Calu3 (cell line): ENCODE data around the gene PGM3. TPM values are rescaled to one million over a fixed set of nuclear protein-coding genes. Genes with fewer than 3 reads are reported as not detected.
A peak's percentile ranks its signal among the peaks of the same experiment; 100 is the strongest.

ENCODE experiments used
- BruUV-seq: library from RNA; stranded (reverse); fragments of 400-500 nt; replicated peaks from 2 replicates; lab custom pipeline; 2021; lab: Mats Ljungman, UMichigan
- CTCF ChIA-PET: fragments of 300-600 bp; sonication (Branson Sonifier 250); formaldehyde crosslinking; loops from one replicate; lab custom pipeline; 2022; ENCODE audit warnings: antibody characterized with exemption; lab: Charles Lee
- DNase-seq: peaks from one replicate; pipeline ENCODE4 v3.0.0; 2022
- H3K27ac Mint-ChIP-seq: one replicate; pipeline ENCODE4 v1.8.0; 2022; ENCODE audit warnings: mixed read lengths; ENCODE audit not compliant: unreplicated experiment
- H3K27me3 Mint-ChIP-seq: one replicate; pipeline ENCODE4 v1.8.0; 2022; ENCODE audit warnings: mixed read lengths; ENCODE audit not compliant: unreplicated experiment
- H3K36me3 Mint-ChIP-seq: one replicate; pipeline ENCODE4 v1.8.0; 2022; ENCODE audit warnings: mild to moderate bottlenecking, moderate library complexity, mixed read lengths; ENCODE audit not compliant: insufficient read depth, unreplicated experiment
- H3K4me1 Mint-ChIP-seq: one replicate; pipeline ENCODE4 v1.8.0; 2022; ENCODE audit warnings: mild to moderate bottlenecking, low read depth, mixed read lengths; ENCODE audit not compliant: unreplicated experiment
- H3K4me3 Mint-ChIP-seq: one replicate; pipeline ENCODE4 v1.8.0; 2022; ENCODE audit warnings: mild to moderate bottlenecking, low read depth, moderate library complexity, mixed read lengths; ENCODE audit not compliant: unreplicated experiment
- H3K9me3 Mint-ChIP-seq: one replicate; pipeline ENCODE4 v1.8.0; 2022; ENCODE audit warnings: low read depth, mixed read lengths; ENCODE audit not compliant: unreplicated experiment
- CTCF ChIP-seq: fragments of 200-600 bp; IDR thresholded peaks from one replicate; pipeline ENCODE4 v1.8.0; 2022; ENCODE audit warnings: antibody characterized with exemption; ENCODE audit not compliant: unreplicated experiment
- intact Hi-C: fragments of 100-400 bp; cut with micrococcal nuclease; formaldehyde crosslinking; loops from one replicate; pipeline ENCODE4 v1.10.0; 2022; ENCODE audit not compliant: unreplicated experiment
- total RNA-seq: library from RNA; stranded (reverse); gene quantifications from 2 replicates; pipeline ENCODE4 v1.2.3, GENCODE V29; 2022

PGM3 gene
- total RNA-seq, 1 experiment from 2014 or later = 46.6 TPM

- peak; percentile 55 for DNase-seq
- Mint-ChIP-seq H3K9me3 (no peaks in the 10 kb centered on the region), H3K27me3 (no peaks in the 10 kb centered on the region), H3K4me3 (no peak overlapping the region), H3K4me1 (no peaks in the 10 kb centered on the region), H3K36me3 (no peaks in the 10 kb centered on the region), H3K27ac (no peak overlapping the region)
- BruUV-seq = no TSS peak
- intact Hi-C loops = loop anchor here (1.0 kb wide), 1 partner anchor 148 kb away; the partner anchor contains the start of gene DOP1A
- TF ChIP-seq CTCF = peak; percentile 65
- CTCF ChIA-PET = interaction anchor here (0.7 to 1.8 kb wide), 2 partner anchors 143 to 149 kb away, joined by 4 to 19 read pairs; partner anchors contain the start of genes DOP1A and UBE3D
Observed at GRCh38 chr6:83215131-83216047, 22.3 kb upstream of the PGM3 start.

DNA sequence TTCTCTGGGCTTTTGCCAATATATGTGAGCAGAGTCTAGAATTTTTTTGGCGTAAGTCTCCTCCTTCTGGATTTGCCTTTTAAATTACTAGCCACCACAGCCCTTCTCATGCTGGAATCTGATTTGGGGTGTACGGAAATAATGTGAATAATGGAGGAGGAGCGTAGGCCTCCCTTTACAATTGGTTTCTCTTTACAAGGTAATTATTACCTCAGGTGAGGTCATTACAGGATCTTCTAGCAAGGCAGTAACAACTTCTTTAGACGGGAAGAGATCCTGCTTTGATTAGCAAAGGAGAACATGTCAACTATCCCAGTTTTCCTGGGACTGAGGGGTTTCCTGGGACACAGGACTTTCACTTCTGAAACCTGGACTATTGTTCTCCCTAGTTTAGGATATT, 9.0 kb upstream of the PGM3 start:
- Mint-ChIP-seq H3K9me3 (no peaks in the 10 kb centered on the region), H3K4me3 (no peak overlapping the region), H3K27ac (no peak overlapping the region), H3K36me3 (no peaks in the 10 kb centered on the region), H3K27me3 (no peaks in the 10 kb centered on the region), H3K4me1 (peaks cover 12% of the 10 kb centered on the region)
- CTCF ChIA-PET = no interaction called here
- no TSS peak for BruUV-seq
- no peak for TF ChIP-seq CTCF
- intact Hi-C loops = no loop called here
- DNase-seq = no peak

DNA sequence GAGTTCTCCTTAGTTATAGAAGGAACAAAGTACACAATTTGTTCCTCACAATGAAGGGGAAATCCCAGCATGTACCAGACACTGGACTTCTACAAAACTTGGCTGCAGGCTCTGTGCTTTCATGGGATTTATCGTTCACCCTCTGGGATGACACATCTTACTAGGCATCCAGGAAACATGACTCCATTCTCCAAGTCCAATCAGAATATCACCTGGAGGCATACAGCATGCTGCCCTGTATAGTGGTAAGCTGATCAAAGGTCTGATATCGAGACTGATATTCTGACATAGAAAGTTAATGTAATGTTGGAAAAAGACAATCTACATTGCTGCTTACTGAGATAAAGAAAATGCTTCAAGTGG, 6.8 kb upstream of the PGM3 start:
- H3K4me3 Mint-ChIP-seq = no peak overlapping the region
- no peaks in the 10 kb centered on the region for H3K36me3 Mint-ChIP-seq
- DNase-seq = peak; percentile 26
- H3K9me3 Mint-ChIP-seq = no peaks in the 10 kb centered on the region
- H3K4me1 Mint-ChIP-seq = peaks cover 12% of the 10 kb centered on the region
- H3K27ac Mint-ChIP-seq = no peak overlapping the region
- BruUV-seq = no TSS peak
- intact Hi-C loops = no loop called here
- no peaks in the 10 kb centered on the region for H3K27me3 Mint-ChIP-seq
- no peak for TF ChIP-seq CTCF
- CTCF ChIA-PET = interaction anchor here (0.9 kb wide), 1 partner anchor 132 kb away, joined by 3 read pairs; the partner anchor contains the start of gene DOP1A

DNA sequence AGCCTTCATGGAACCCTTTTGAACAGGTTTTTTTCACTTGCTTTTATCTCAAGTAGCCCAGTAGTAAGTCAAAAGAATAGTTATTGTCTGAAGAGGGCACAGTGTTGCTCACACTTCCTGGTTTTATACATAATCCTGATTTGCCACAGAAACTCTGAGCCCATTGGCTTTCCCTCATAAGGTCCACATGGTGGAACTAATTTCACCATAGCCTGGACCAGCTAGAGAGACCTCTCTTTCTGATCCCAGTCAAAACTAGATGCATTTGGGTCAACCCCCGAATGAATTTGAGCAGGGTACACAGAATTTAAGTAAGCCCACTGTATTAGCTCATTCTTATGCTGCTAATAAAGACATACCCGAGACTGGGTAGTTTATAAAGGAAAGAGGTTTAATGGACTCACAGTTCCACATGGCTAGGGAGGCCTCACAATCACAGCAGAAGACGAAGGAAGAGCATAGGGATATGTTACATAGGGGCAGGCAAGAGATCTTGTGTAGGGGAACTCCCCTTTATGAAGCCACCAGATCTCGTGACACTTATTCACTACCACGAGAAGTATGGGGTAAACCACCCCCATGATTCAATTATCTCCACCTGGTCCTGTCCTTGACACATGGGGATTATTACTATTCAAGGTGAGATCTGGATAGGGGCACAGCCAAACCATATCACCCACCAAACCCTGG, 6.3 kb upstream of the PGM3 start:
- no TSS peak for BruUV-seq
- H3K4me3 Mint-ChIP-seq = no peak overlapping the region
- no peak for TF ChIP-seq CTCF
- no peak overlapping the region for H3K27ac Mint-ChIP-seq
- peaks cover 12% of the 10 kb centered on the region for H3K4me1 Mint-ChIP-seq
- intact Hi-C loops = no loop called here
- H3K36me3 Mint-ChIP-seq = peaks cover 3% of the 10 kb centered on the region
- CTCF ChIA-PET = interaction anchor here (0.9 kb wide), 1 partner anchor 132 kb away, joined by 3 read pairs; the partner anchor contains the start of gene DOP1A
- DNase-seq = no peak
- no peaks in the 10 kb centered on the region for H3K9me3 Mint-ChIP-seq
- no peaks in the 10 kb centered on the region for H3K27me3 Mint-ChIP-seq
